Ecto neural progenitor cell (in vitro differentiated cells): ENCODE results near the gene PDE7B.

Experiments used
- DNase-seq: peaks from one replicate; pipeline ENCODE4 v3.0.0-alpha.2; 2018; ENCODE audit warnings: low spot score

Gene PDE7B

DNA sequence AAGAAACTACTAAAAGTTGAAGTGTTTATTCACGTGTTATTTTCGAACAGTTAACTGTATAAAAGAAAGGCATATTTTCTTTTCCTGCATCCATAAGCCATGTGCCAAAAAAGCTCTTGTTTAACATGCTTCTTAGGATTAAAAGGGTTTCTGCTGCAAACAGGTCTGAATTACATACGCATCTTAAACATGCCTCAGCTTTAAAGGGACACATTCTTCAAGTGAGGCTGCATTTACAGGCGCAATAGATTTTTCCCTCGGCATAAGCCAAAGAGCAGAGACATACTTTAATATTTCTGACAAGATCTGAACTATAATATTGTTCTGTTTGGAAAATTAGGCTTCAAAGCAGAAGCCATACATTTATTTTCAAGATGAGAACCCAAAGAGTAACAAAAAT is 39.4 kb downstream of the PDE7B start:
- no peak for DNase-seq

DNA sequence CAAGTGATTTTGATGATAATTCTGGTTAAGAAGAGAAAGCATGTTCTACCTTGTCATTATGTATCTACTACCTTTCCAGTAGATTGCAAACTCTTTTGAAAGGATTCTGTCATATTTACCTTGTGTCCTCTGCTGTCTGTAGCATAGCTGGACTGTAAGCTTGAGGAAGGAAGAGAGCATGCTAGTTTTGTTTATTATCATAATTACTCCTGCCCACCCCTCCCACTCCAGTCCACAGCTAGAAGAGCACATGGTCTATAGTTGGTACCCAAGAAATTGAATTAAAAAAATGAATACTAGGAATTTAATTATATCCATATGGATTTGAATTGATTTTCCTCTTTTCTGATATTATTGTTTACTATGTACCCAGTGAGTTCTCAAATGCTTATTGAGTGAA is 40.2 kb downstream of the PDE7B start:
- DNase-seq = no peak

DNA sequence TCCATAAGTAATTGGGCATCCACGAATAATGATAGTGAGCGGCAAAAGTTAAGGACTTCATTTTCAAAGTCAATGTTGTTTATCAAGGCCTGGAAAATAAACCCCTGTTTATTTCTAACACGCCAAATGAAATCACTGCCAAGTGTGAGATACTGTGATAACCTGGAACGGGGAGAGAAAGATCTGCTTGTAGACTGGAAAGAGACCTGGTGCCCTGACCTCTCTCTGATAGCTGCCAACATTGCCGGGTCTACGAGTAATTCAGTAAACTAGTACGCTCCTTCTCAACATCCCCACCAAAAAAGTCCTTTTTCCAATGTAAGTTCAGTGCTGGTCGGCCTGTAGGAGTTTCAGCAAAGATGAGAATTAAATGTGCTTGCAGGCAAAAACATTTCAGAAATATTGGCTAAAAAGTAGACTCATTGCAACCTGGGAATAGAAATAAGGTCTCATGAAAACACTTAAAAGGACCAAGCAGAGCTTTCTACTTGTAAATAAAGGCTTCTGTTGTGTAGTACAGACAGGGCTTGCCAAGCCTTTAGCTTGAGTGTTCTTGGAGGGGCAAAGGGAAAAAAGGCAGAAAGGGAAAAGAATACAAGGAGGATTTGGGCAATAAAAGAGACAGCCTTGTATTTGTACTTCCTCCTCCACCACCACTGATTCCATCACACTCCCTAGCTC is 43.9 kb downstream of the PDE7B start:
- no peak for DNase-seq

DNA sequence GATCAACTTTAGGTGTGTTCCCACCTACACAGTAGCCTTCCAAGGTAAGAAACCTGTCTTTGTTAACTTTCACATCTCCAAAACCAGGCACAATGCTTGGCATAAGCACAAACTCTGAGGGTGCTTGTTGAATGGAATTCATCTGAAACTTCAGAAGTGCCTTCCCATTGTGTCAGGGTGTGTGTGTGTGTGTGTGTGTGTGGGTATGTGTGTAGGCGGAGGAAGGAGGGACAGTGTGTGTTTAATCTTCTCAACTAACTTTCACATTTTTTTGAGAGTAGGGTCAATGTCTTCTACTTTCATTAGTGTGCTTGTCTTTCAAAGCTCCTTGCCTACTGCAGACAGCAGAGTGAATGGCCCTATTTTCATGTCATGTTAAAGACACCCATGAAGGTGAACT is 45.6 kb downstream of the PDE7B start:
- DNase-seq = no peak

DNA sequence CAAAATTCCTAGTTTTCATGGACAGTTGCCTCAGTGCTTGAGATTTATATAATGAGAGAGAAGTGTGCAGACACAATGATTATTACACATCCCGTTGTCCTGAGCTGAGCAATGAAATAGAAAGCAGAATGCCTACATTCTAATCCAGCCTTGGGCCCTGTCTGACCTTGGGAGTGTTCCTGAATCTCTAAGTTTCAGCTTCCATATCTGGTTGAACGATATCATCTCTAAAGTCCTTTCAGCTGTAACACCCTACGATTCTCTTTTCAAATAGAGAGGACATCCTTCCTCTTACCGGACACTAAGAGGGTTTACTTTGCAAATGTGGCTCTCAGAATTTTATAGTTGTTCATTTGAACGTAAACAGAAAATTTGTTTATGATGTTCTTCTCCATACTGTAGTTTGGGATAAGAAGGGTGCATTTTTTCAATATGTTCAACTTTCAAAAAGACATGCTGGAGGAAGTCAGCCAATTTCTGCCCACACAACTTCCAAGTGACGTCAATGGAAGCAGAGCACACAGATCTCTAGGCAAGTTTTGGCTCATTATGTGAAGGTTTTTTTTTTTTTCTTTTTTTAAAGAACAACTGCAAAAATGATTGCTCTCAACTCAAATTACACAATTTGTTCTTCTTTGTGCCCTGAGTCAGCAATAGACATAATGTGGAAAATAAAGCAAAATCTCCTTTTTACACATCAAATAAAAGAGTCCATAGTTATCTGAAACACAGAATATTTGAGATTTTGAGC is 50.4 kb downstream of the PDE7B start:
- DNase-seq = no peak

DNA sequence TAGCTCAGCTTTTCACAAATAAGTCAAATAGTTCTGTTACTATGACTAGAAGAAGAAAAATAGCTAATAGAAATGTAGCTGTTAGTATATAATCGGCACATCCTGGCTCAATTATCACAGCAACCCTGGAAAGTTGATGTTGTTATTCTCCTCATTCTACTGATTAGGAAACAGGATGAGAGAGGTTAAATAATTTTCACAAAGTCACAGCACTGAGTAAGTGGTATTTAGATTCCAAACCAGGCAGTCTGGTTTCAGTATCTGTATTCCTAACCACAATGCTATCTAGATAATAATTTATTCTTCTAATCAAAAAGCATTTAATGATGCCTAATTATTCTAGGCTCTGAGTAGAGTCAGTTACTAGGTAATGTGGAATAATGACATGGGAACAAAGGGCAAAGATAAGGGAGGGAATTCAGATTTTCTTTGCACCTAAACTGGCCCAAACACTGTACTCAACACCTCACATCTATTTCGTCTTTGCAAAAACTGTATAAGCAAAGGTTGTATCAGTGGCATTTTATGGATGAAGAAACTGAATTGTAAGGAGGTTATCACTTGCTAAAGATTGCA is 51.3 kb downstream of the PDE7B start:
- no peak for DNase-seq

DNA sequence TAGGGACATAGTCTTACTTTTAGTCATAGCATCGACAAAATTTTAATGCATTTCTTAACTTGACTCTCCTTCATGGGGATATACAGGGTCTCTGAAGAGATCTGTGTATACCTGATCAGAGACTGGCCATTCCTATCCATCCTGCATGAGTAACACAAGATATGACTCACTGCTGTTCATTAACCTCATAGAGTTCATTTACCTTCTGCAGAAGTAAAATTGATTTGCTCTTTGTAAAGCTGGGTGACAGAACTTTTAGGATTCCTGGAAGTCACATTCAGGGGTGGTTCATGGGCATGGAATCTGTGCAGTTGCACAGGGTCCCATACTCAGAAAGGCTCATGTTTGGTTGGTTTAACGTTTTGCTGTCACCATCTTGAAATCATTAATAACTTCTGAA is 53.2 kb downstream of the PDE7B start:
- DNase-seq = no peak

DNA sequence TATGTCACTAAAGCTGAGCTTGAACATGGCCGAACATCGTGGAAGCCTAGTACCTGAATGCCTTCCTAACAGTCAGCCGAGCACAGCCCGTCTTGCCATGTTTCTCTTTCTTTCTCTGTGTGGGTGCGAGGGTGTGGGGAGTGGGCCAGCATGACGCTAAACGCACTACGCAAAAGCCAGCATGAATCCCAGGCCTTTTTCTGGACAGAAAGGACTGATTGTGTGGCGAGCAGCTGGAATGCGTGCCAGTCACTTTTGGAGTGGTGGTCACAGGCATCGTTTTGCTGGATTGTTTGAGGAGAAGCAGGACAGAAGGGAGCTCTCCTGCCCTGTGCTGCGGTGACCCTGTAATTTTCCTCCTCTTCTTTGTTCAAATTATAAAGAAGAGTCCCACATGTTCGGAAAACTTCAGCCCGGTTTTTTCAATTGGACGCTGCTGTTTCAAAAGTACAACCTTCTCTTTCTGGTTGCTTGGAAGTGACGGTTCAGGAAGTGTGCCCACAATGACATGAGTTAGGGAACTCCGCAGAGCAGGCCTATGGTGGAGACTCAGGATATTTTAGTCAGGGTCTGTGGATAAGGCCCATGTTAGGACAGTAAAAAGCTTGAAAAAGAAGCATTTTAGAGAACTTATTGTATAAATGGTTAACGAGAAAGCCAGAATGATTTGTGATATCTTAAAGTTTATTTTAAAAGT is 54.3 kb downstream of the PDE7B start:
- no peak for DNase-seq

DNA sequence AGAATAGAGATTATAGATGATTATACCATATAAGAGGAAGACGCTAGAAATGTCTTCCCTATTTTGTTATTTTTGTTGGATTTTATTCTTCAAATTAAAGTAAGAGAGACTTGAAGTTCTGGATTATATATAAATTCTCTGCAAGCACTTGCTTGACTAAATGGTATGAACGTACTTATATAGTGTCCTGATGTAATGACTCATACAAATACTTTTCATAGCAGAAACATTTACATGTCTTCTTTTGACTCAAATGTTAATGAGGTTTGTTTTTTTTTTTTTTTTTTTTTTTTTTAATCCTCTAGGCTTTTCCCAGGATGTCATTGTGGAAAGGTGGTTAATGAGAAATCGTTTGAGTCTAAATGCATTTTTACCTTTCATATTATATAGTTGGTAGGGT is 55.0 kb downstream of the PDE7B start:
- DNase-seq = no peak

DNA sequence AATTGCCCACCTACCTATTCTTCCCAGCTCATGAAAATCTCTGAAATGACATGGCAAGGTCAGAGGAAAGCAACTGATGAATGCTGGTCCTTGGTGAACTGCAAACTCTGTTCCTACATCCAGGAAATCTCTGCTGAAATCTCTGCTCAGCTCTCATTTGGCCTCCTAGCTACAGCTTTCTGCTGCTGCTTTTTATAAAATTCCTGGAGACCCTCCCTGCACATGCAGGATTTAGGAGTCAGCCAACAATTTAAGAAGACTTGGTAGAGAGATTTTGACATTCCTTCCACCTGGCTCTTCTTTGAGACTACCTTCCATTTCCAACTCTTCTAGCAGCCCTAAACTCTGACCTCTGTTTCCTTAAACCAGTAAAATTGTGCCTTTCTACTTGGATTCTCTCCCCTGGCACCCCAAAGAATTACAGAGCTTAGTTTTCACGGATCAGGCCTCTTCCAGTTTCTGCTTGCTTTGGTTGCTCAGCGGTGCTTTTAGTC is 55.5 kb downstream of the PDE7B start:
- no peak for DNase-seq

DNA sequence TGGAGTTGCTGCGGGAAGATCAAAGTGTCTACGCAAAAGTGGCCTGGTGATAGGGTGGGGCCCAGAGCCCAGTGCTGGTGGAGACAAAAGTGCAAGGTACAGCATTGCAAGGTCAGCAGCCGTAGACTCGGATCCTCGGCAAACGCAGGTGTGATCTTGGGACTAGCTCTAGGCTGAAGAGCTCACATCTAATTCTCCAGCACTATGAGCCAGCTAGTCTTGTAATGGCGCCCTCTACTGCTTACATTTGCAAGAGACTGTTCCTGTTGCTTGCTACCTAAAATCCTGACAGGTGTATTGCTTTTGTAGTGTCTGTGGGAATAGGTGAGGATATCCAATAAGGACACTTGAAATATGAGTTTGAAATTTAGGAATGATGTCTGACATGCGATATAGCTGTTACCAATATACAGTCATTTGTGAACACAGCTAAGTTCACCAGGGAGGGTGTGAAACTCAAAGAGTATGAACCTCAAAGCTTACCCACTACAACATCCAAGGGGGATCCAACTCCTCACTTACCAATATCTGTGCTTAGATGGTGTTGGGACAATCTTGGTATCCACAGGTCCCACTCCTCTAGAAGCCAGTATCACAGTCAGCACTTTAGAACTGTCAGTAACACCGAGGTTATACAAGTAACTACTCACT is 58.4 kb downstream of the PDE7B start:
- DNase-seq = peak; percentile 54

DNA sequence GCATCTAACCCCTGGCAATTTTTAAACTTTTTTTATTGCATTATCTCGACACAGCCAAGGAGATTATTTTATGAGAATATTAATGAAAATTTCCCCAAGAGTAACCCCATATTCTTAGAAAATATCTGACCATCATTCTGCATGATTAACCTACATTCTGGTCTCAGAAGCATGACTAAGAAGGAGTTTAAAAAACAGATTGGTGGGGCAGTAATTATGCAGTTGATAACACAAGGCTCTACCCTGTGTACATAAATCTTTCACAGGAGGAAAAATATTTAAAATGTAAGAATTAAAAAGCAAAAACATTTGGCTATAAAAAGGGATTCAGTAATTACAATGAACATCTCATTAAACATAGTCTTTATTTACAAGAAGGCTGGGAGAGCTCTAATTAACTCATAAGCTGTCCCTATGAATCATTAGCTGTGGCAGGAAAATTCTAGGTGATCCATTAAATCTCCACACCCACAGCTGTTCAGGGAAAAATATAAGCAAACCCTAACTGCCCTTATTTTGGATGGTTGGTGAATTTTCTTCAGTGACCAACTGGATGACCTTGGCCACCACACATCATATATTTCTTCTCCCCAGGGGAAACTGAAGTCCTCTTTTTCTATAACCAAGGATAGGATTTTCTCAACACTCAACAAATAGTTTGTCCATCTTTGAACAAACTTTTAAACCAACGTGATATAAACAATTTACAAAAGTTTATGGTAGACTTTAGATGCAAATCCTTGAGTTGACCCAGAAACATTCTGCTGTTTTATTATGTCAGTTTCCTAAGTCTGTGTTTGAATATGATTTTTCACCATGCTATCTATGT is 59.5 kb downstream of the PDE7B start:
- no peak for DNase-seq

DNA sequence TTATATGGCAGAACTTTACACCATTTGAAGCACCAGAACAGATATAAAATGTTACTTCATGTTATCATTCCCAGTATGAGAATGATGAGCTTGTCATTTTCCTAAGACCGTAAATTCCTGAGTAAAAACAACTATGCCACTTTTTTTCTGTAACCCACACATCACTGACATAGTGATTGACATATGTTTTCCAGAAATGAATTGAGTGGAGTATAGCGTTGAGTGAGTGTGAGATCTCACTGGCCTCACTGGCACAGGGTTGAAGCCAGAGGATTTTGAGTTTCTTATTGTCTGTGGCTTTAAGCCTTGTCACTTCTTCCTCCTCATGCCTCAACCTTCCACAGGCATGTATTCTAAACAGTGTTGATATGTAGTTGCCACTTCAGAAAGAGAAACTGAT is 62.3 kb downstream of the PDE7B start:
- no peak for DNase-seq

DNA sequence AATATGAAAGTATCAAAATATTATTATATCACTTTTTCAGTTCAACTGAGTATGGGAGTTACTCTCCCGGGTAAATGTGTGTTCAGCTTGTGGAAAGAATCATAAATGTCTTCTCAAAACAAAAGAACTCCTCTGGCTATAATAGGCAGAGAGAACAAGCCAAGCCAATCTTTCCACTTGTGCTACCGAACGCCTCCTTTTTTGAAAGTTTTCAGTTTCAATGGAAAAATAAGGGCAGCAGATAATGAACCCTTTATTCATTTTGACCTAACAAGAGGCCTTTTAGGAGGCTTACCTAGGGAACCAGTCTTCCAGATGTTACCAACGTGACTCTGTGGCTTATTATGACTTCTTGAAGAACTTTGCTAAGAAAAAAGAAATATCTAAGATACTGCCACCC is 67.5 kb downstream of the PDE7B start:
- DNase-seq = no peak

DNA sequence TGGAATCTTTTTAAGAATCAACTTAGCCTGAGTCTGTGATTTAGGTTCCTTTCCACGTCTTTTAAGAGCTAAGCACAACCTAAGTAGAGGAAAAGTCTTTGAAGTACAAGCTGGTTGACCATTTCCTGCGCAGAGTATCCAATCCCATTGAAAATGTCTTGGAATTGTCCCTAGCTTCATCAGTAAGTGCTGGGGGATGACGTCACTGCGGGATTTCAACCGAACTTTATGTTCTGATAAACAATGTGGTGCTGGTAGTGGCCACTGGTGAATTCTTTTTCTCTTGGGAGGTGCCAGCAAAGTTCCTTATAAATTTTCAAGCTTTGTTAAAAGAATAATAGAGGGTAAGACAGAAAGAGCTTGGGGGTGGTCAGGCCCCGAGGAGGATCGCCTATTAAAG is 69.2 kb downstream of the PDE7B start:
- no peak for DNase-seq

DNA sequence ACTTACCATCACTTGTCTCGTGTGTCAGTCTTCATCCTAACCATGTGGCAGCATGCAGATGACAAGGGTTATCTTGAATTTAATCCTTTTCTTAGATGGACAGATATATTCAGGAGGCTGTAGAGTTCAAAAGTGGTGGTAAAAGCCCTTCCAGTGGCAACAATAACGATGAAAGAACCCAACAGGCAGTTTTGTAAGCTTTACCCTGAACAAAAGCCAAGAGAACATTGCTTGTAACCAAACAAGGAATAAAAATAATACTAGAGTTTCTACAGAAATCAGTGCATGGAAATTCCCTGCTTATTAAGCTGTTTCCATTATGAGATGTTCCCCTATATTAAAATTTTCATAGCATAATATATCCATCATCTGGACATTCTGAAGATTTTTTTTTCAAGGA is 69.7 kb downstream of the PDE7B start:
- no peak for DNase-seq

DNA sequence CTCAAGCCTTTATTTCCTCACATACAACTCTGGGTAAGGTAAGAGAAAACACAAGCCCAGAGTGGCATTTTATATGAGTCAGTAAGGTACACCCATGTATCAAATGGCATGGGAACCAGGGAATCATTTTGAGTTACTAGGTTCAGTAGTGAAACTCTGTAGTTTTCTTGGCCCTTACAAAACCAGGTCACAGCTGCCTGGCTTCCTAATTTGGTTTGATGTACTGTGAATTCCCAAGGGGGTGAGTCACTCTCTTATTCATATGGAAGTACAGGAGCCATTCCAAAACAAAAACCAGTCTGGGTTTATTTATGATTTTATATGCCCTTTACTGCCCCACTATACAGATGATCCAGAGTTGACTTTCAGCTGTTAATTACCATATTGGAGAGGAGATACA is 70.7 kb downstream of the PDE7B start:
- no peak for DNase-seq

DNA sequence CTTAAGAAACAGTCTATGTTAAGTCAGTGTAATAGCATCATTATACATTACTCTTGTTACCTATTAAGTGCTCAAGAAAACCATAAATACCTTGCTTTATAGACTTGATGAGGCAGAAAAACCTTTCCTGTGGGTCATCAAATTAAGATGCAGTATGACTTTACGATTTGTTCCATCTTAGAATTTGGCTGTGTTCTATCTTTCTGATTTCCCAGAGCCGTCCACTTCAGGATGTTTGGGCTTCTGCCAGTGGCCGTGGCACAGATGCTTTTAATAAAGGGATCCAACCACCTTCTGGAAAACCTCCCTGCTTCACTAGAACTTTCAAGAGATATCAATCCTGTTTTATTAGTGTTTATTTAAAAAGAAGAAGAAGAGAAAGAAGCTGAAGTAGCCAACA is 71.2 kb downstream of the PDE7B start:
- no peak for DNase-seq

DNA sequence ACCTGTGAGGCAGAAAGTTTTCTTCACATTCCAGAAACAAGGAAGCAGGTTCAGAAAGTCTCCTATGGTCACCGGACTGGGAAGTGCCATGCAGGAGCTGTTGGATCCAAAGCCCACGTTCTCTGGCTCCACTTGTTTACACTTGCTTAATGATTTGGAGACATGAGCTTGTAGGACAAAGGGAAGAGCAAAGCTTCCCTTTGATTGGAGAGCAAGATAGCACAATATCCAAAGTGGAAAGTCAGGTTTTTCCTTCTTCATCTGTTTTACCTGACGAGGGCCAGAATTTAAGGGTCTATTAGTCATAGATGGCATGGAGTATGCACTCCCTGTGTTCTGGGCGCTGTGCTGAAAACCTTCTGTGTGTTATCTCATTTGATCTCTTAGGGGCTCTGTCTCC is 81.2 kb downstream of the PDE7B start:
- DNase-seq = no peak

DNA sequence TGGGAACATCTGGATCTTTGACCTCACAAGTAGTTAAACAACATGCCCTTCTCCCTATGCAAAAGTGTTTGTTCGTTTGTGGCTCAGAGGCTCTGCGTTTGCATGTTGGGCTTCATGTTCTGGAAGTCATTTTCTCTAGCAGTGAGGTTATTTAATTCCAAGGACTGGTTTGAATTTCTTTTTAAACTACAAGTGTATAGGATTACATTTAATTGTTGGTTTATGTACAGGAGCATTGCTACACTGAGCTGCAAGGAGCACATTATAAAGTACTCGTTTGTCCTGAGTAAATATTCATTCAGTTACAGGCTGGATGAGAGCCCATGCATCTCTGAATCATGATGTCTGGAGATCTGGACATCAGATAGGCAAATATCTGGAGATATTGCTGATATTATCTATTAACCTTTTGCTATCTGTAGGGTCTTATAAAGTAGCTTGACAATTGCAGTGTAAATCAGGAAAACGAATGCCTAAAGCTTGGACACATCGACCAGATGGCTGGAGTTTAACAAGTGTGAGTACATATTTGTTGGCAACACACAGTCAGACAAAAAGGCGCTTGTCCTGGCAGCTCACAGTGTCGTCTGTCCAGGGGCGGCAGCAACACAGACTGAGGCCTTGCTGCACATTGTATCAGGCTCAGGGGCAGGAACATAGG is 84.6 kb downstream of the PDE7B start:
- no peak for DNase-seq

DNA sequence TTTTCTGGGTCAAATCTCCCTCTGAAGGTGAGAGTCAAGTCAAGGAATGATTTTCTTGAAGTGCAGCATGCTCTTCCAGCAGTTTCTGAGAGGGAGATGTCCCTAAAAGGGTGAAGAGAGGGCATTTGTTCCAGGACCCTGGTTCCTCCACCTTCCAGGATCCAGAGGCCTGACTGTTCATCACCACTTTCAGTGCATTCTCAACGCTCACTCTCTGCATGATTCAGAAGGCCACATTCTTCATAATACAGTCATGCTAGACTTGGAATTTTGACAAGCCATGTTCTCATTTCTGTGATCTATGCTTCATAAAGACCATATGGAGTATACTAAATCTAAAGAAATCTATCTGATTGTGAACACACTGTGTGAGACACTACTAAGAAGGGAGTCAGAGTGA is 85.1 kb downstream of the PDE7B start:
- DNase-seq = no peak
